Panc1 (cell line): ENCODE data around the gene IFNG. TPM values are rescaled to one million over a fixed set of nuclear protein-coding genes. Genes with fewer than 3 reads are reported as not detected.

Source experiments
- ATAC-seq: fragments of 200-7000 bp; cut with Tn5 transposase; 2 replicates; pipeline ENCODE4 v1.9.1; 2020; ENCODE audit warnings: mild to moderate bottlenecking, moderate library complexity
- BruUV-seq: library from RNA; stranded (reverse); fragments of 400-500 nt; replicated peaks from 2 replicates; lab custom pipeline; 2021; lab: Mats Ljungman, UMichigan
- CTCF ChIA-PET: fragments of 300-600 bp; sonication (Branson Sonifier 250); formaldehyde crosslinking; loops from one replicate; lab custom pipeline; 2022; ENCODE audit warnings: antibody characterized with exemption; lab: Charles Lee
- POLR2A ChIA-PET: fragments of 300-600 bp; sonication (Branson Sonifier 250); formaldehyde crosslinking; loops from one replicate; lab custom pipeline; 2022; ENCODE audit warnings: antibody characterized with exemption; lab: Charles Lee
- DNase-seq: peaks from one replicate; pipeline ENCODE4 v3.0.0-alpha.2; 2010; ENCODE audit warnings: low read depth, low spot score
- H3K27ac ChIP-seq: 2 replicates; pipeline ENCODE4 v1.5.1; 2011; ENCODE audit warnings: mild to moderate bottlenecking, low read length, inconsistent platforms
- H3K27me3 ChIP-seq: fragments of 200-500 bp; sonication (Bioruptor generic); 2 replicates; pipeline ENCODE4 v1.6.0; 2014; ENCODE audit warnings: low read length, inconsistent platforms; ENCODE audit not compliant: control insufficient read depth, insufficient read depth
- H3K36me3 ChIP-seq: fragments of 200-500 bp; sonication (Bioruptor generic); 2 replicates; pipeline ENCODE4 v1.5.1; 2014; ENCODE audit warnings: inconsistent platforms, mild to moderate bottlenecking, low read length, moderate library complexity; ENCODE audit not compliant: control insufficient read depth, insufficient read depth
- H3K4me1 ChIP-seq: 2 replicates; pipeline ENCODE4 v1.5.1; 2011; ENCODE audit warnings: inconsistent platforms, mild to moderate bottlenecking, low read length, moderate library complexity; ENCODE audit not compliant: control insufficient read depth, insufficient read depth
- H3K4me3 ChIP-seq, 2 experiments: 2 replicates each; pipeline ENCODE4 v1.5.1; 2011 to 2012; ENCODE audit warnings: low read depth in 2 of 2, low read length in 2 of 2, mild to moderate bottlenecking in 2 of 2, inconsistent platforms in 1 of 2, moderate library complexity in 1 of 2
- H3K9me3 ChIP-seq: fragments of 200-500 bp; sonication (Bioruptor generic); 2 replicates; pipeline ENCODE4 v1.5.1; 2014; ENCODE audit warnings: low read depth, mild to moderate bottlenecking, inconsistent platforms, low read length, moderate library complexity; ENCODE audit not compliant: control insufficient read depth, insufficient read depth
- POLR2AphosphoS5 ChIP-seq: IDR thresholded peaks from 2 replicates; pipeline ENCODE4 v1.6.1; 2012; ENCODE audit warnings: mild to moderate bottlenecking, low read depth, low read length, moderate library complexity
- SIN3A ChIP-seq: IDR thresholded peaks from 2 replicates; pipeline ENCODE4 v1.6.1; 2012; ENCODE audit warnings: low read depth, mild to moderate bottlenecking, low read length, moderate library complexity, borderline replicate concordance; ENCODE audit not compliant: insufficient read depth
- TCF7L2 ChIP-seq: IDR thresholded peaks from 2 replicates; pipeline ENCODE4 v1.6.1; 2011; ENCODE audit warnings: mild to moderate bottlenecking, low read depth, low read length, inconsistent platforms
- in situ Hi-C: cut with HindIII; loops from 2 replicates; pipeline ENCODE4 v1.10.0; 2016; ENCODE audit warnings: low sequenced_read_pairs, low pct_unique_long_range_greater_than_20kb
- intact Hi-C: fragments of 100-400 bp; cut with micrococcal nuclease; formaldehyde crosslinking; loops from one replicate; pipeline ENCODE4 v1.10.0; 2022; ENCODE audit not compliant: unreplicated experiment
- total RNA-seq: library from RNA; stranded (reverse); gene quantifications from one replicate; pipeline ENCODE4 v1.2.1, GENCODE V29; 2021; ENCODE audit not compliant: unreplicated experiment
- TF ChIP-seq, protein P1 (sequence below), 2 experiments: IDR thresholded peaks; 2 replicates each; pipeline ENCODE4 v1.6.1; 2011 to 2012; ENCODE audit warnings: low read depth in 2 of 2, control low read depth in 1 of 2, low read length in 1 of 2, mild to moderate bottlenecking in 1 of 2, moderate library complexity in 1 of 2; ENCODE audit not compliant: insufficient read depth in 1 of 2
- TF ChIP-seq, protein P2 (sequence below): fragments of 450-650 bp; IDR thresholded peaks from 2 replicates; pipeline ENCODE4 v1.5.1; 2017; ENCODE audit warnings: mild to moderate bottlenecking

IFNG gene
- total RNA-seq, 1 experiment from 2014 or later, result 0.33 TPM

DNA sequence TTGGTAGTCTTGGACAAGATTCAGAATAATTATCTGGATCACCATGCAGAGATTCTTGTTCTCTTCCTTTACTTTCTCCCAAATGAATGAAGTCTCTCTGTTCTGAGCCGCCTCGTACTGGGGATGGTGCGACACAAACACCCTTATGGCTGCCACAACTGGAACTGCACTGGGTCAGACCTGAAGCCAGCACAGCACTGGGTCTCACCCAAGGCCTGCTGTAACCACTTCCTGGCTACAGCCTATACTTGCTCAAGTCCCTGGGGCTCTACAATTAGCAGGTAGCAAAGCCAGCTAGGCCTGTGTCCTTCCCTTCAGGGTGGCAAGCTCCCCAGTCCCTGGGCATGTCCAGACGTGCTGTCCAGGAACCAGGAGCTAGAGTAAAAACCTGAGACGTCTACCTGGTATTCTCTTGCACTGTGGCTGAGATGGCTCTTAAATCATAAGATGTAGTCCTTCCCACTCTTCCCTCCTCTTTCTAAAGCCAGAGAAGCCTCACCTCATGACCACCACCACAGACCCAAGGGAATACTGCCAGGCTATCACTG, 27.6 kb downstream of the IFNG start:
- no TSS peak for BruUV-seq
- CTCF ChIA-PET, result no interaction called here
- in situ Hi-C loops, result no loop called here

DNA sequence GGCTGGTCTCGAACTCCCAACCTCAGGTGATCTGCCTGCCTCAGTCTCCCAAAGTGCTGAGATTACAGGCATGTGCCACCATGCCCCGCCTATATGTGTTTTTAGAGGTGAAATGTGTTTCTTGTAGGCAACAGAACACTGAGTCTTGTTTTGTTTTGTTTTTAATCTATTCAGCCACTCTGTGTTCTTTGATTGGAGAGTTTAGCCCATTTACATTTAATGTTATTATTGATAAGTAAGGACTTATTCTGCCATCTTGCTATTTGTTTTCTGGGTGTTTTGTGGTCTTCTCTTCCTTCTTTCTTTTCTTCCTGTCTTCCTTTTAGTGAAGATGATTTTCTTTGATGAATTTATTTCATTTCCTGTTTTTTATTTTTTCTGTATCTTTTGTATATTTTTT, 29.6 kb downstream of the IFNG start:
- Histone ChIP-seq H3K4me1 (no peaks in the 10 kb centered on the region), H3K9me3 (no peaks in the 10 kb centered on the region; the same call in 1 of the 2 replicates), H3K27ac (no peak overlapping the region), H3K36me3 (no peaks in the 10 kb centered on the region), H3K4me3 (no peak overlapping the region), H3K27me3 (no peaks in the 10 kb centered on the region)
- intact Hi-C loops, result no loop called here
- in situ Hi-C loops, result no loop called here
- BruUV-seq, result no TSS peak
- DNase-seq, result no peak
- ATAC-seq, result no peak
- TF ChIP-seq TCF7L2, result no peak
- TF ChIP-seq, protein P1, sequence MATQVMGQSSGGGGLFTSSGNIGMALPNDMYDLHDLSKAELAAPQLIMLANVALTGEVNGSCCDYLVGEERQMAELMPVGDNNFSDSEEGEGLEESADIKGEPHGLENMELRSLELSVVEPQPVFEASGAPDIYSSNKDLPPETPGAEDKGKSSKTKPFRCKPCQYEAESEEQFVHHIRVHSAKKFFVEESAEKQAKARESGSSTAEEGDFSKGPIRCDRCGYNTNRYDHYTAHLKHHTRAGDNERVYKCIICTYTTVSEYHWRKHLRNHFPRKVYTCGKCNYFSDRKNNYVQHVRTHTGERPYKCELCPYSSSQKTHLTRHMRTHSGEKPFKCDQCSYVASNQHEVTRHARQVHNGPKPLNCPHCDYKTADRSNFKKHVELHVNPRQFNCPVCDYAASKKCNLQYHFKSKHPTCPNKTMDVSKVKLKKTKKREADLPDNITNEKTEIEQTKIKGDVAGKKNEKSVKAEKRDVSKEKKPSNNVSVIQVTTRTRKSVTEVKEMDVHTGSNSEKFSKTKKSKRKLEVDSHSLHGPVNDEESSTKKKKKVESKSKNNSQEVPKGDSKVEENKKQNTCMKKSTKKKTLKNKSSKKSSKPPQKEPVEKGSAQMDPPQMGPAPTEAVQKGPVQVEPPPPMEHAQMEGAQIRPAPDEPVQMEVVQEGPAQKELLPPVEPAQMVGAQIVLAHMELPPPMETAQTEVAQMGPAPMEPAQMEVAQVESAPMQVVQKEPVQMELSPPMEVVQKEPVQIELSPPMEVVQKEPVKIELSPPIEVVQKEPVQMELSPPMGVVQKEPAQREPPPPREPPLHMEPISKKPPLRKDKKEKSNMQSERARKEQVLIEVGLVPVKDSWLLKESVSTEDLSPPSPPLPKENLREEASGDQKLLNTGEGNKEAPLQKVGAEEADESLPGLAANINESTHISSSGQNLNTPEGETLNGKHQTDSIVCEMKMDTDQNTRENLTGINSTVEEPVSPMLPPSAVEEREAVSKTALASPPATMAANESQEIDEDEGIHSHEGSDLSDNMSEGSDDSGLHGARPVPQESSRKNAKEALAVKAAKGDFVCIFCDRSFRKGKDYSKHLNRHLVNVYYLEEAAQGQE (IDR thresholded peaks at IDR 0.05; ENCODE audit: insufficient read depth in 1 of 2, low read depth in 2 of 2, low read length in 1 of 2), result no peak
- TF ChIP-seq SIN3A, result no peak
- no peak for TF ChIP-seq POLR2AphosphoS5
- POLR2A ChIA-PET, result no interaction called here
- CTCF ChIA-PET, result no interaction called here

More for the DNA sequence above, 27.6 kb downstream of the IFNG start:
- no peaks in the 10 kb centered on the region for H3K36me3 ChIP-seq
- no peak overlapping the region for H3K27ac ChIP-seq
- no peaks in the 10 kb centered on the region for H3K4me1 ChIP-seq
- no peaks in the 10 kb centered on the region; the same call in 1 of the 2 replicates for H3K9me3 ChIP-seq
- POLR2A ChIA-PET, result no interaction called here
- intact Hi-C loops, result no loop called here
- ATAC-seq, result no peak
- no peaks in the 10 kb centered on the region; the same call in 1 of the 2 replicates for H3K27me3 ChIP-seq
- H3K4me3 ChIP-seq, result no peak overlapping the region
- no peak for TF ChIP-seq POLR2AphosphoS5
- no peak for DNase-seq

DNA sequence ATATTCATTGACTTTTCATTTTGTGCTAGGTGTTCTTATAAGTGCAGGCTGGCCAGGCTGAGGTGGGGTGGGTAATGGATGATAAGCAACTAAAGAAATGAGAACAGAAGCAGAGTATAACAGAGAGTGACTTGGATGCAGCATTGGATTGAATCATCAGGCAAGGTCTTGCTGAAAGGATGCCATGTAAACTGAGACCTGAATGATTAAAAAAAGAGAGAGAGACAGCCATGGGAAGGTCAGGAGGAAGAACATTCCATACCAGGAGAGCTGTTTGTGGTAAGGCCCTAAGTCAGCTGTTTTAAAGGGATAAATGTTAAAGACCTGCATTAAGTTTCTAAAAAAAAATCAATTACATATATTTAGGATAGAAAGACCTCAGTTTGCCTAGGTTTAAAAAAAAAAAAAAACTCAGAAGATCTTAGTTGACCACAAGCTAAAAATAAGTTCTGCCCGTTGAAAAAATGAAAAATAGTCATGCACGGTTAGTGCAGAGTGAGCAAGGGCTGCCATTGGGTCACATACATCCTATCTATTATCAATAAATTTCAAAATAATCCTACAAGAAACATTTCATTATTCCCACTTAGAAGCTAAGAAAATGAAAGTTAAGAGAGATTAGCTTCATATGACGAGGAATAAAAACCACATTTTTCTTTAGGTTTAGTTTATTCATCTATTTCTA, 37.2 kb downstream of the IFNG start:
- Histone ChIP-seq H3K9me3 (no peaks in the 10 kb centered on the region), H3K4me3 (no peak overlapping the region), H3K36me3 (no peaks in the 10 kb centered on the region), H3K27me3 (no peaks in the 10 kb centered on the region; the same call in 1 of the 2 replicates), H3K27ac (no peak overlapping the region), H3K4me1 (no peaks in the 10 kb centered on the region)
- no TSS peak for BruUV-seq
- POLR2A ChIA-PET, result no interaction called here
- CTCF ChIA-PET, result no interaction called here
- ATAC-seq (no peak), DNase-seq (no peak)
- intact Hi-C loops (no loop called here), in situ Hi-C loops (no loop called here)
- TF ChIP-seq, protein P1 (IDR thresholded peaks at IDR 0.05; ENCODE audit: insufficient read depth in 1 of 2, low read depth in 2 of 2, low read length in 1 of 2), result no peak
- TF ChIP-seq, protein P2, sequence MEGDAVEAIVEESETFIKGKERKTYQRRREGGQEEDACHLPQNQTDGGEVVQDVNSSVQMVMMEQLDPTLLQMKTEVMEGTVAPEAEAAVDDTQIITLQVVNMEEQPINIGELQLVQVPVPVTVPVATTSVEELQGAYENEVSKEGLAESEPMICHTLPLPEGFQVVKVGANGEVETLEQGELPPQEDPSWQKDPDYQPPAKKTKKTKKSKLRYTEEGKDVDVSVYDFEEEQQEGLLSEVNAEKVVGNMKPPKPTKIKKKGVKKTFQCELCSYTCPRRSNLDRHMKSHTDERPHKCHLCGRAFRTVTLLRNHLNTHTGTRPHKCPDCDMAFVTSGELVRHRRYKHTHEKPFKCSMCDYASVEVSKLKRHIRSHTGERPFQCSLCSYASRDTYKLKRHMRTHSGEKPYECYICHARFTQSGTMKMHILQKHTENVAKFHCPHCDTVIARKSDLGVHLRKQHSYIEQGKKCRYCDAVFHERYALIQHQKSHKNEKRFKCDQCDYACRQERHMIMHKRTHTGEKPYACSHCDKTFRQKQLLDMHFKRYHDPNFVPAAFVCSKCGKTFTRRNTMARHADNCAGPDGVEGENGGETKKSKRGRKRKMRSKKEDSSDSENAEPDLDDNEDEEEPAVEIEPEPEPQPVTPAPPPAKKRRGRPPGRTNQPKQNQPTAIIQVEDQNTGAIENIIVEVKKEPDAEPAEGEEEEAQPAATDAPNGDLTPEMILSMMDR, result no peak
- TF ChIP-seq SIN3A, result no peak
